Fibroblast of lung (primary cell): ENCODE results near the gene KCNK7.

ENCODE experiments used
- CTCF ChIP-seq, 2 donors: IDR thresholded peaks in 1 of 2; conservative IDR thresholded peaks in 1 of 2; 1 replicate in 1 of 2; 2 replicates in 1 of 2; pipeline ENCODE4 v1.5.1; 2011 to 2012; ENCODE audit warnings: low read length in 2 of 2, control low read depth in 1 of 2, inconsistent platforms in 1 of 2, low read depth in 1 of 2, mild to moderate bottlenecking in 1 of 2
- EZH2 ChIP-seq: IDR thresholded peaks from 2 replicates; pipeline ENCODE4 v1.5.1; 2012; ENCODE audit warnings: low read length, control low read depth, mild to moderate bottlenecking; ENCODE audit errors: missing control alignments

DNA sequence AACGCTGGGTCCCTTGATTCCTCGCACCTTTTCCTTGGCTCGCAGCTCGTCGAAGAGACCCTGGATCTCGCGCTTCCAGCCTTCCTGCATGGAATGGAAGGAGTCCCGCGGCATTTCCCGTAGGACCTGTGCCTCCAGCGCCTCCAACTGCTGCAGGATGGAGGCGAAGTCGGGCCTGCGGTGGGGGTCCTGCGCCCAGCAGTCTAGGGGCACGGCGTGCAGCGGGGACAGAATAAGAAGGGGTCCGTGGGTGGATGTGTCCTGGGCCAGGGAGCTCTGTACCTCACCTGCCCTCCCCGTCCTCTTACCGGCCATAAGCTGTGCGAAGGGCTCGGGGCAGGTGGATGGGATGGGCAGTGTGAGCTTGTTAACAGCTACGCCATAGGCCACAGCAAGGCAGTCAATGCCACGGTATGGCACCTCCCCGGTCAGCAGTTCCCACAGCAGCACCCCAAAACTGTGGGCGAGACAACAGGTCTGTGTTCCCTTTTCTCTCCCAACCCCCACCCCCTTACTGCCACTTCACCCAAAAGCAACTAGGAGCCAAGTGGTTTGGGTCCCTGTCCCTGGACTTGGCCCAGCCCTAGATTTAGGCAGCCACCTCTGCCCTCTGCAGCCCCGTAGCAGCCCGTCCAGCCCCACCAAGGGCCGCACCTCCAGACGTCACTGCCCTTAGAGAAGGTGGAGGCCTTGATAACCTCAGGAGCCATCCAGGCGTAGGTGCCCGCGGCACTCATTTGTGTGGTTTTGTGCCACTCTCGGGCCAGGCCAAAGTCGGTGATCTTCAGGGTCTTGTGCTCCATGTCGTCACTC is 12.2 kb upstream of the KCNK7 start:
- TF ChIP-seq EZH2 (no peak), CTCF (conservative IDR thresholded peaks at IDR 0.05 in 1 of 2, IDR thresholded peaks at IDR 0.05 in 1 of 2; ENCODE audit: low read depth in 1 of 2, low read length in 2 of 2) (no peak)
